T-helper 1 cell (primary cell): ENCODE data around the gene JAM3.

Source experiments
- DNase-seq, 5 donors: peaks; one replicate each; pipeline ENCODE4 v3.0.0-alpha.2; 2012 to 2020

JAM3 gene

GRCh38 chr11:134196756-134197155 lies 127.9 kb downstream of the JAM3 start:
- DNase-seq = peak in 1 of 5 donors; percentile 3

GRCh38 chr11:134199531-134199930 lies 130.7 kb downstream of the JAM3 start:
- no peak for DNase-seq

- no peak for DNase-seq
Observed at GRCh38 chr11:134200688-134201087, 131.8 kb downstream of the JAM3 start.
